HG02884 (cell line): ENCODE measurements around the gene IL12B.
"Not testable (repeated sequence)": the region's sequence is repeated elsewhere in the genome, so short reads cannot be mapped to it uniquely, and the experiment has no call there.

ENCODE experiments used
- ATAC-seq: cut with Tn5 transposase; IDR thresholded peaks from one replicate; pipeline ENCODE4 v1.9.1; 2021; ENCODE audit warnings: mild to moderate bottlenecking, moderate library complexity; ENCODE audit not compliant: unreplicated experiment

The IL12B gene

DNA sequence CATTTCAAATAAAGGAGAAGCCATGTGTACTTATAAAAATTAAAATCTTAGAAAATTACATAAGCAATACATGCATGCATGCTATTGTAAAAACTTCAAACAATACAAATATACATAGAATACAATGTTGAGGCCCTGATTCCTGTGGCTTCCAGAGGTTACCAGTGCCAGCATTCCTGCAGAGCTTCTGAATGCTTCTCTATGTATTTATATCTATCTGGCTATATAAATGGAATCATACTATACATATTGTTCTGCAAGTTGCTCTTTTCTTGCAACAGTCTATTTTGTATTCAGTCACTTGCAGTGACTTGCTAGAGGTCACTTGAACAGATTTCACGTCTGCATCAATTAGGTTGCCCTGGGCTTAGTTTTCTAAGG is 3.2 kb upstream of the IL12B start:
- no peak for ATAC-seq

DNA sequence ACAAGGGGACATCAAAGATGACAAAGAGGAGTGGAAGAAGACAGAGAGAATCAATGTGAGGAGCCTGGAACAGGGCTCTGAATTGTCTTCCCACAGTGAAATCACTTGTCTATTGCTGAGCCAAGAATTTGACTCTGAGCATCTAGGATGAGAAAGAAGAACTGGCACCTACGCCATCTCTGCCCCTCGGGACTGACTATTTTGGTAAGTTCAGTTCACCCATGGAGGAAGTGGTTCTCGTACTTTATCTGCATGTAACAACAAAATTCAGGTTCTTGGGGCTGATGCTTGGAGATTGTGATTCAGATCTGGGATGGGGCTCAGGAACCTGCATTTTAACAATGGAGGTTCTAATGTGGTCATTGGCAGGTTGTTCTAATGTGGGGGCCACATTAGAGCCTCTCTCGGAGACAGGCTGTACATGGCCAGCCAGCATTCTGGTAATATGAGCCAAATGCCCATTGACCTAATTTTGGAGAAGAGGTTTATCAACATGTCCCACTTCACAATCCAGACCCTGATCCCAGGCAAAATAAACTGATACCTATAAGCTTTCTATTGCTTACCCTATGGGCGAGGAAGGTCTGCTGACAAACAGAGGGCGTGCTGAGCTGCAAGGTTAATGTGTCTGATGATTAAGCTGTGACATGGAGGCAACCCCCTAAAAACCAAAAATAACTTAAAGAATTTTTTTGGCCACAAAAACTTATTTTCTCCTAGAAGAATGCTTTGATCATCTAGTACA is 2.7 kb upstream of the IL12B start:
- no peak for ATAC-seq

DNA sequence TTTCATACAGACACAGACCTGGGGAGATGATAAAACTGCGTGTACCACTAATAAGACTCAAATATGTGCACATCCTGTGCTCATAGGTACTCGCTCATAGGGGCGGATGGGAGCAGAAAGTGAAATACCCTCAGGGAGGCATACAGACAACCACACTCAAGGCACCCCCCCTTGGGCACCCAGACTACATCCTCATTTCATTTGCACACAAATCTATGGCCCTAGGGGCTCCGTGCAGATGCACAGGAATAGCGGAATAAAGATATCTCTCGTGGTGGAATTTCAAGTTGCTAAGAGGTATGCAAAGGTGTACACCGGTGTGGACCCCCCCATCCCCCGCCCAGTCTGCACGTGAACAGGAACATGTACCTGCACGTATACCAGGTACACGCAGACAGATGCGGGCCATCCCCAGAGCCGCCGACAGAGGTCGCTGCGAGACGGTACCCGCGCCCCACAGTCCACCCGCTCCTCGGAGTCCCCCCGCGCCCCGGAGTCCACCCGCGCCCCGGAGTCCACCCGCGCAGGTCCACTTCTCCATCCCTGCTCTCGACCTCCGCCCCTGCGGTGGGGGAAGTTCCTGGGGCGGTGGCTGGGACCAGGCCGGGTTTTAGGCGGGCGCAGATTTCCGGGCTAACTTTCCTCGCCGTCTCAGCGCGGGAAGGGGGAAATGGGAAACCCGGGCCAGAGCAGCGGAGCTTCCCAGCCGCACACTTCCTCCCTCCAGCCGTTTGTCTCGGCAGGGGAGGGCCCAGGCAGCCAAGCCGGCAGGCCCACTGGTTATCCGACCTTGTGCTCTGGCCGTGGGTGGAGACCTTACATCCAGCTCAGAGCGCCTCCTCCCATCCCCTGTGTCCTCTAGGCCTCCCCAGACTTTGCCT is 1.0 kb upstream of the IL12B start:
- peak; percentile 59 for ATAC-seq

DNA sequence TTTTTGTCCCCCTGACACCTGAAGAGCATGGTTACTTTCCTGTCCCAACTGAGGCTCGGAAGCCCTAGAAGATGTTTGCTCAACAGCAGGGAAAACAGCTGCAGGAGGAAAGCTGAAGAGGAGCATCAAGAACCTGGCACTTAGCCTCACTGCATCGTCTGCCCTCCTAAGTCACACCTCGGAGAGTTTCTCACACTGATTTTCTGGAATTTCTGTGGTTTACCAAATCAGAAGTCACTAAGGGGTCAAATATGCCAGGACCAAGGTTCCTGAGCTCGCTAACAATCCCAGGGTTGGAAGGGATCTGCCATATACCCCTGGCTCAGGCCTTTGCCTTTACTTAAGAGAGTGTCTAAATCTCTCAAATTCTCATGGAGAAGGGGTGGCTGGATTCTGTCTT is 5.3 kb downstream of the IL12B start:
- ATAC-seq: no peak

DNA sequence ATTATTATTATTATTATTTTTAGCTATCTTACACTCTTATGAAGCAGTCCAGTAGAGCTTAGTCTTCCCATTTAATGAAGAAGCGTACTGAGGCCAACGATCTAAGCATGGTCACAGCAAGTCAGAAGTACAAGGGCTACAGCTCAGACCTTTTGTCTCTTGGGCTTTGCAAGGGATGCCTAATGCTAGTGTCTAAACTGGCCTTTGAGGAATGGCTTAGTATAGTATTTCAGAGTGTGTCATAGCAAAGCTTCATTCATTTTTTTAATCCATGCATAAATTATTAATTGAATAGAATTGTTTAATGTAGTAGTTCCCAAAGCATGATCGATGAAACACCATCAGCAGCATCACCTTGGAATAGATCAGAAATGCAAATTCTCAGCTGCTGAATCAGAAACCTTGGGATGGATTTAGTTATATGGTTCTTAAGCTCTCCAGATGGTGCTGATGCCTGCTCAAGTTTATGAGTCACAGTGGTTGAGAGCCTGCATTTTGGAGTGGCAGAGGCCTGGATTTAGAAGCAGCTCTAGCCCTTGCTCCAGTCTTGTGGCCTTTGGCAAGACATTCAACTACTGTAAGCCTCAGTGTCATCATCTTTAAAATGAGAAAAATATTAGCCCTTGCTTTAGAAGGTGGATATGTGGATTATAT is 6.1 kb downstream of the IL12B start:
- no peak for ATAC-seq

DNA sequence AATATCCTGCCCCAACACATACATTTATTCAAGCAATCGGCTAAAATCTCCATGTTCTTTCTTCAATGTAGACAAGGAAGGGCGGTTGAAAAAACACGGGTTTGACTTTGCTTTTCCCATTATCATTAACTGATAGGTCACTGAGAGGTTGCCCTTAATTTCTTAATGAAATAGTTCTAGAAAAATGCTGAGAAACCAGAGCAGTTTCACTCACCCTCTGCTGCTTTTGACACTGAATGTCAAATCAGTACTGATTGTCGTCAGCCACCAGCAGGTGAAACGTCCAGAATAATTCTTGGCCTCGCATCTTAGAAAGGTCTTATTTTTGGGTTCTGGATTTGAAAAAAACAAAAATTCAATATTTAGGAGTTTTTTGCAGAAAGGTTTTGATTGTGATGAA is 8.1 kb downstream of the IL12B start:
- ATAC-seq: no peak

DNA sequence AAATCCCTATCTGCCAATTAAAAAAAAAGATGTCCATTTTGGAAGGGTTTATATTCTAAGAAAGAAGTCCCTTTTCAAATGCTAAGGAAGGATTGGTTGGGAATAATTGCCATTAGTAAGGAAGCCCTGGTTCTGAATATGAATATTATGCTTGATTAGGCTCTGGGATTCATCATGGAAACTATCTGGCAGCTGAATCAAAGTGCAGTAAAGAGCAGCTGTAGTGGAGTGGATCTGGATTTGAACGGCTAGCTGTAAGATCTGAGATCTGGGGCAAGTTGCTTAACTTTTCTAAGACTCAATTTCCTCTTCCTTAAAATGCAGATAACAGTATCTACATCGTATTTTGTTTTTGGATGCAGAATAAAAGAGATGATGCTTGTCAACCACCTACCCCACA is 10.5 kb downstream of the IL12B start:
- ATAC-seq: no peak

DNA sequence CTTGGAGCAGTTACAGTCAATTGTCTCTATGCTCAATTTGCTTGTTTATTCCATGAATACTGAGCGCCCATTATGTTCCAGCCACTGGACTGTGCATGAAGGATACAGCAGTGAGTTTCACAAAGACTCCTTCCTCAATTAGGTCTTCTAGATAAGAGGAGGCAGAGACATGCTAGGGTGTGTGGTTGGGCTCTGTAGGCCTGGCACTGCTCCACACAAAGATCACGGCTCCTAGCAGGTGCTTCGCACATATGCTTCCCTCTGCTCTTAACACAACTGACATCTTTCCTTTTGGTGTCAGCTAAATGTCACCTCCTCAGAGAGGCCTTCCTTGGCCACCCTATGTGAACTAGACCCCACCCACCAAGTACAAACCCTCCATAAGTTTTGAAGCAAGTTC is 10.9 kb downstream of the IL12B start:
- no peak for ATAC-seq

DNA sequence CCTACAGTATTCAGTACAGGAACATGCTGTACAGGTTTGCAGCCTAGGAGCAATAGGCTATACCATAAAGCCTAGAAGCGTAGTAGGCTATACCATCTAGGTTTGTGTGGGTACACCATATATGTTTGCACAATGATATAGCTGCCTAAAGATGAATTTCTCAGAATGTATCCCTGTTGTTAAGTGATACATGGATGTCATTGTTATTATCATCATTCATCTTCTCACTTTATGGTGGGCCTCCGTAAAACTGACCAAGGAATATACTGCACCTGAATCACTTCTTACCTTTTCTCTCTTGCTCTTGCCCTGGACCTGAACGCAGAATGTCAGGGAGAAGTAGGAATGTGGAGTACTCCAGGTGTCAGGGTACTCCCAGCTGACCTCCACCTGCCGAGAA is 11.8 kb downstream of the IL12B start:
- no peak for ATAC-seq

DNA sequence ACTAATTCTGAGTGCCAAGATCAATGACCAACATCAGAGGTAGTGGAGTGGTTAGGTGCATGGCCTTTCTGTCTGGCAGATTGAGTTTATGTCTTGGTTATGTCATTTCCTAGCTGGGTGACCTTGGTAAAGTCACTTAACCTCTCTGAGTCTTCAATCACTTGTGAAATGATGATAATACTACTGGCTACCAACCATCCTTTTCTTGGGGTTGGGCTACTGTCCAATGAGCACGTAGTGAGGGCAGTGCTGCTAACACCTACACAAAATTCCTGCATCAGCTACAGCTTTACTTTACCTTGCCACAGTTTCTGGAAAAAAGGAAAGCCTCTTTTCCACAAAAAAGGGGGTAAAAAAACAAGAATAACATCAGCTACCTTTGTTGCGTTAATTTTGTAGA is 12.4 kb downstream of the IL12B start:
- no peak for ATAC-seq

DNA sequence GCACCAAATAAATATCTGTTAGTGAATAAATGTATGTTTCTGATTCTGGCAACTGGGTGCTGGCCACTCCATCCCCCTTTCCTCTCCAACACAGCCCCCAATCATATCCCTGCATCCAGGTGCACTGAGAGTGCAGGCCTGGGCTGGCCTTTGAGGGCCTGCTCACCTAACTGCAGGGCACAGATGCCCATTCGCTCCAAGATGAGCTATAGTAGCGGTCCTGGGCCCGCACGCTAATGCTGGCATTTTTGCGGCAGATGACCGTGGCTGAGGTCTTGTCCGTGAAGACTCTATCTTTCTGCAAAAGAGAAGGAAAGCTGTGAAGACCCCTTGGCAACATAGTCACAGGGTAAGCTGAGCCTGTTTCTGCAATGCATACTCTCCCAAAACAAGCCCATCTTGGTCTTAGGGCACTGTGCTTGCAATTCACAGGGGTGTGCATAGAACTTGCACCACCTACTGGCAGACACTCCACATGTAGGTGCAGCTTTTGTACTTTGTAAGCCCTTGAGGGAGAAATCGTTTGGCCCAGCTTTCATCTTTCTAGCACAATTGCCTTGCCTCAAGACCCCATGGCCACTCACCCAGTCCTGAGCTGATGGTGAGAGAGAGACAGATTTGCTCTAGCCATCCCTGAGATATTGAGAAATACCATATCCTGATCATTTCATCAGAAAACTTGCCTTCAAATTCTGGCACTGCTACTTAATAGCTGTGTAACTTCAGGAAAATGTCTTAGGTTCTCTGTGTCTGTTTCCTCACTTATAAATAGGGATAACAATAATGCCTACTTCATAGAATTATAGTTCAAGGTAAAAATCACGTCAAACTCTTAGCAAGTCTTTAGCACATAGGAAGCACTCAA is 13.5 kb downstream of the IL12B start:
- peak; percentile 60 for ATAC-seq

DNA sequence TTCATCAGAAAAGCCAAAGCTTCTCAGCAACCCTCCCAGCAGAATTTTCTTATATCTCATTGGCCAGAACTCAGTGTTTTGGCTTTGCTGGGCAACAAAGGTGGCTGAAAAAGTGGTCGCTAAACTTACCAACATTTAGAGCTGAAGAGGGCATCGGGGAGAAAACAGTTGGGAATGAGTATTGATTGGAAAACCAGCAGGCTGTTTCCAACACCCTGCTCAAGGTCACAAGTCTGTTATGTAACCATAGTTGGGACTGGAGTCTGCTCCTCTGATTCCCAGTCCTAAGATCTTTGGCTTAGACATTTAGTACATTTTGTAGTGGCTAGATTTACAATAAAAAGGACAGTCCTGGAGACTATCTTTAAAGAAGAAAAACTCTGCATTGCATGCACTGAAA is 17.1 kb downstream of the IL12B start:
- ATAC-seq: no peak

DNA sequence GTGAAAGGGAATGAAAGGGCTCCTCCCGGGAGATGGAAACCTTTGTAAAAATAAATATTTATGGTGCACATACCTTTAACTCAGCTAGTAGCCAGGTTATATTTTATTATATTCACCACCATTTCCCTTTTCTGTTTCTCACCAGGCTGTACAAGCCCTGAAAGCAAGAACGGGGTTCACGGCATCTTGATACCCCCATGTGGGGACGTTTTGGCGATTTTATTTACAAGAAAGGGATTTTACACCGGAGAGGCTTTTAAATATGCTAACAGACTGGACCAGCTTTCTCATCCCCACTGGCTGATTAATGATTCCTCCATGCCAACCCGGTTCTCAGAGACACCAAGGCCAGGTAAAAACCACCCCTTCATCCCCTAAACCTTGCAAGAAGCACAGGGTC is 19.2 kb downstream of the IL12B start:
- ATAC-seq: no peak

DNA sequence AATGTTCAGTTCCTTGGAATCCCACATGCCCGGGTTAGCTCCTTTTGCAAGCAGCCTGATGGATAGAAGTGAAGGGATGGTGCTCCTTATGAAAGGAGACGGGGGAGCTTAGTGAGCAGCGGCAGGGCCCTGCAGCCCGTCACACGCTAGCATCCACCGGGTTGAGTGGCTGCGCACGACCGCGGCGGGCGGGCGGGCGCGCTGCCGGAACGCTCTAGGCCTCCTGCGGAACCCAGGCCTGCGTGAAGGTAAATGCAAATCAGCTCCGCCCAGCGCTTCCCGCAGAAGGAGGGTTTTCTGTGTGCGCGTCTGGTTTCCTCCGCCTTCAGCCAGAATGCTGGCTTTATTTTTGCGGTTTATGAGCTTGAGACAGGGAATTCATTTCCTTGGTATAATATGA is 19.8 kb downstream of the IL12B start:
- ATAC-seq: no peak

DNA sequence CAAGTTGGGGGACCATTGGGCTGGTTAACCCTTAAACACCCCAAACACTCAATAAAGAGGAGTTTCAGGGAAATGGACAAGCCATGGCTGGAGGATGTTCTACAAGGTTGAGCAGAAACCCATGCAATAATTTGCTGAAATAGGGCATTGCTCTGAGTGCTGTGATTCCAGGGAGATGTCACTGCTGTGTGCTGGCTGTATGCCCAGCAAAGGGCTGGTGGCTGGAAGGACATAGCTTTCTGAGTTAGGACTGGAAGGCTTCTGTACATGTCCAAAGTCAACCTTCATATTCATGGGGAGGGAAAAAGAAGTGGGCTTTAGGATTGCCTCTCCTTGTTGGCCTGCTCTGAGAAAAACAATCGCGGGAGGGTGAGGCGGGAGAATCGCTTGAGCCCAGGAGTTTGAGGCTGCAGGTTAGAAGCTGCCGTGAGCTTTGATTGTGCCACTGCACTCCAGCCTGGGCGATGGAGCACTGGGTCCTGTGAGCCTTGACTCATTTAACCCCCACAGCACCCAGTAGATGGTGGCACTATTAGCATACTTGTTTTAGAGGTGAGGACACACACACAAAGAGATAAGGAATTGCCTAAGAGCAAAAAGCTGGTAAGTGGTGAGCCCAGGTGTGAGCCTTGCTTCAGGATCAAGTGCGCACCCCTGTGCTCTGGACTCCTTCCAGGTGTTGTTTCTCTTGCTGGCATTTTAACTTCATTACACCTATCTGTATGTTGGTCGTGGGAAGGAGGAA is 20.4 kb downstream of the IL12B start:
- no peak for ATAC-seq

DNA sequence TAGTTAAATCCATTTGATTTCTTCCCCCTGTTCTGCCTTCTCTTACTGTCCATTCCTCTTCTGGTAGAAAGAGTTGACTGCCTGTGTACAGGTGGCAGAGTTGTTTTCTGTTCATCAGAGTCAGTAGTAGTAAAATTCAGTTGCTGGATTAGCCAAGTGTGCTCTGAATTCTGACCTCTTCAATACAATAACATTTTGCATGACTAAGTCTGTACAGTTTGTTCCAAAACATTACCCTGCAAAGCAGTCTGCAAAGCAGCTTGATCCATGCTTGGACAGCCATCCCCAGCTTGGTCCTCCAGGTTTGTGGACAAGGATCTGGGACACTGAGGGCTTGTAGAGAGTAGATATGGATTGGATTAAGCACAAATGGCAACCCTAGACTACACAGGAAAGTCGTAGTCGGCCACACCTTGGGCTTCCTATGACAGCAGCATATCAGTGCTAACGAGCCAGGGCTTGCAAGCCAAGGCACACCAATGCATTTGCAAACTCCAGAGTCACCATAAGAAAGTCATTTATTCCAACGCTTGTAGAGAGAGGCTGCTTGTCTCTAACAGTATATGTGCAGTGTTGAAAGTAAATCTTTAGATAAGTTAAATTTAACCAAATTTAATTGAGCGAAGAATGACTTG is 25.2 kb downstream of the IL12B start:
- no peak for ATAC-seq

DNA sequence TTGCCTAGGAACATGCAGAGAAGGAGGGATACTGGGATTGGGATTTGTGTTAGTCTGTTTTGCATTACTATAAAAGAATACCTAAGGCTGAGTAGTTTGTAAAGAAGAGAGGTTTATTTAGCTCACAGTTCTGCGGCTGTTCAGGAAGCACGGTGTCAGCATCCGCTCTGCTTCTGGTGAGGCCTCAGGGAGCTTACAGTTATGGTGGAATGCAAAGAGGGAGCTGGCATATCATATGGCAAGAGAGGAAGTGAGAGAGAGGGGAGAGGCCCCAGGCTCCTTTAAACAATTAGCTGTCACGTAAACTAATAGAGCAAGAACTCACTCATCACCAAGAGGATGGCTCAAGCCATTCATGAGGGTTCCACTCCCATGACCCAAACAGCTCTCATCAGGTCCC is 27.0 kb downstream of the IL12B start:
- ATAC-seq: no peak

DNA sequence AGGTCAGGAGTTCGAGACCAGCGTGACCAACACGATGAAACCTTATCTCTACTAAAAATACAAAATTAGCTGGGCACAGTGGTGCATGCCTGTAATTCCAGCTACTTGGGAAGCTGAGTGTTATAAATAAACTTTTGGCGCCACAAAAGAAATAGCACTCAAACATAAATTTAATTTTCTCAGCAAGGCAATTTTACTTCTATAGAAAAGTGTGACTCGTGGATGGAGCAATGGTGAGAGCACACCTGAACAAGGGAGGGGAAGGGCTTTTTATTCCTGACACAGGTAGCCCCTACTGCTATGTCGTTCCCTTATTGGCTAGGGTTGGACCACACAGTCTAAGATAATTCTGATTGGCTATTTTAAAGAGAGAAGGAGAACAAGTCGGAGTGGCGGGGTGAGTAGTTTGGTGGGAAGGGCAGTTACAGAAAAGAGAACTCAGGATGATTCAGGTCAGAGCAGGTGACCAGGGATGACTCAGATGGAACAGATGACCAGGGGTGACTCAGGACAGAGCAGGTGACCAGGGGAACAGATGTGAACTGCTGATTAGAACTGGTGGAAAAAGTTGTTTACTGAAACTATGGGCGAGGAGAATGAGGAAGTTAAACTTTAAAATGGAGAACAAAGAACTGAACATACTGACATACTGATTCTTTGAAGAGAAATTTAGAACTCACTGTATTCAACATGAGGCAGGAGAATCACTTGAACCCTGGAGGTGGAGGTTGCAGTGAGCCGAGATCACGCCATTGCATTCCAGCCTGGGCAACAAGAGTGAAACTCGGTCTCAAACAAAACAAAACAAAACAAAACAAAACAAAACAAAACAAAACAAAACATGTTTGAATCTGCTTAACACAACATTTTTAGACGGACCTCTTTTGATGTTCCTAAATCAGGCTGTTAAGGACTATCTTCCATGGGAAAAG is 28.1 kb downstream of the IL12B start:
- not testable (repeated sequence) for ATAC-seq

DNA sequence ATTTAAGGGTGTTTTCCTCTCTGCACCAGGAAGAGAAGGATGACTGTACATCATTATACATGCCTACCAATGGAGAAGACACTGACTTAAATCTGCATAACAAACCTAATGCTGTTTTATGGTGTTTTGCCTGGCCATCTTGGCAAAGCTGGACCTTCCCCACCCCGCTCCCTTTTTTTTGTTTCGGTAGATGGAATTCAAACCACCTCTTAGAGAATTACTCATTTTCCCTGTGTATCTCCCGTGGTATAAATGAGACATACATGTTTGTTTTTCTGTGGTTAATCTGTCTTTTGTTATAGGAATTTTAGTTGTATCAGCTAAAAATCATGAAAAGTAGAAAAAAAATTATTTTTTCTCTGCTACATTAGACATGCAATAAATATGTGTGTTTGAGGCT is 28.8 kb downstream of the IL12B start:
- no peak for ATAC-seq
